SK-N-SH treated with all-trans-retinoic acid at 6 μM for 48 hours (cell line): Measurements from ENCODE around the gene SMIM31.

Experiments used
- ARNTL ChIP-seq: fragments of 450-650 bp; formaldehyde crosslinking; IDR thresholded peaks from 2 replicates; pipeline ENCODE4 v1.5.0; 2020; ENCODE audit warnings: low read depth, mild to moderate bottlenecking, moderate library complexity, borderline replicate concordance
- CREB5 ChIP-seq: fragments of 250-450 bp; sonication (Bioruptor Pico); IDR thresholded peaks from 2 replicates; pipeline ENCODE4 v1.5.1; 2020; ENCODE audit warnings: low read depth, mild to moderate bottlenecking, moderate library complexity
- ESRRG ChIP-seq: fragments of 250-450 bp; sonication (Bioruptor Pico); IDR thresholded peaks from 2 replicates; pipeline ENCODE4 v1.6.1; 2021; ENCODE audit warnings: mild to moderate bottlenecking
- GLIS3 ChIP-seq: fragments of 250-450 bp; sonication (Bioruptor Pico); IDR thresholded peaks from 2 replicates; pipeline ENCODE4 v1.5.0; 2020; ENCODE audit warnings: mild to moderate bottlenecking, moderate library complexity
- PATZ1 ChIP-seq: fragments of 250-450 bp; sonication (Bioruptor Pico); IDR thresholded peaks from 2 replicates; pipeline ENCODE4 v1.8.0; 2020; ENCODE audit warnings: mild to moderate bottlenecking, moderate library complexity, borderline replicate concordance
- POU6F1 ChIP-seq: fragments of 250-450 bp; sonication (Bioruptor Pico); IDR thresholded peaks from 2 replicates; pipeline ENCODE4 v1.8.0; 2021; ENCODE audit warnings: low read depth, mild to moderate bottlenecking, moderate library complexity, borderline replicate concordance
- PPARA ChIP-seq: fragments of 250-450 bp; sonication (Bioruptor Pico); IDR thresholded peaks from 2 replicates; pipeline ENCODE4 v1.5.0; 2020; ENCODE audit warnings: mild to moderate bottlenecking, borderline replicate concordance
- RARB ChIP-seq: fragments of 250-450 bp; sonication (Bioruptor Pico); IDR thresholded peaks from 2 replicates; pipeline ENCODE4 v1.8.0; 2021; ENCODE audit warnings: mild to moderate bottlenecking, moderate library complexity
- SNAI2 ChIP-seq: fragments of 250-450 bp; sonication (Bioruptor Pico); IDR thresholded peaks from 2 replicates; pipeline ENCODE4 v1.5.0; 2020; ENCODE audit warnings: mild to moderate bottlenecking, moderate library complexity
- TOX ChIP-seq: fragments of 250-450 bp; sonication (Bioruptor Pico); IDR thresholded peaks from 2 replicates; pipeline ENCODE4 v1.8.0; 2021; ENCODE audit warnings: mild to moderate bottlenecking, moderate library complexity, borderline replicate concordance
- ZC3H10 ChIP-seq: fragments of 250-450 bp; sonication (Bioruptor Pico); IDR thresholded peaks from 2 replicates; pipeline ENCODE4 v1.5.1; 2021; ENCODE audit warnings: mild to moderate bottlenecking, moderate library complexity
- ZFP3 ChIP-seq: fragments of 250-450 bp; sonication (Bioruptor Pico); IDR thresholded peaks from 2 replicates; pipeline ENCODE4 v1.5.0; 2020; ENCODE audit warnings: mild to moderate bottlenecking, moderate library complexity
- ZNF8 ChIP-seq: fragments of 450-650 bp; formaldehyde crosslinking; IDR thresholded peaks from 2 replicates; pipeline ENCODE4 v1.5.0; 2020; ENCODE audit warnings: mild to moderate bottlenecking, moderate library complexity

- no peak for TF ChIP-seq ZC3H10 (CRISPR knock-in tag)
- TF ChIP-seq ARNTL: no peak
- TF ChIP-seq SNAI2 (CRISPR knock-in tag): no peak
- TF ChIP-seq PPARA (CRISPR knock-in tag): no peak
- no peak for TF ChIP-seq TOX (CRISPR knock-in tag)
- TF ChIP-seq ZFP3 (CRISPR knock-in tag): no peak
- TF ChIP-seq ESRRG (CRISPR knock-in tag): no peak
- no peak for TF ChIP-seq PATZ1 (CRISPR knock-in tag)
- no peak for TF ChIP-seq POU6F1 (CRISPR knock-in tag)
- TF ChIP-seq ZNF8 (CRISPR knock-in tag): no peak
- no peak for TF ChIP-seq CREB5 (CRISPR knock-in tag)
- TF ChIP-seq GLIS3 (CRISPR knock-in tag): no peak
- TF ChIP-seq RARB: no peak
These were observed 14.6 kb downstream of the SMIM31 start for GRCh38 chr4:164768516-164768915.
